ENCODE measurements around the gene KCTD3.

The KCTD3 gene

DNA sequence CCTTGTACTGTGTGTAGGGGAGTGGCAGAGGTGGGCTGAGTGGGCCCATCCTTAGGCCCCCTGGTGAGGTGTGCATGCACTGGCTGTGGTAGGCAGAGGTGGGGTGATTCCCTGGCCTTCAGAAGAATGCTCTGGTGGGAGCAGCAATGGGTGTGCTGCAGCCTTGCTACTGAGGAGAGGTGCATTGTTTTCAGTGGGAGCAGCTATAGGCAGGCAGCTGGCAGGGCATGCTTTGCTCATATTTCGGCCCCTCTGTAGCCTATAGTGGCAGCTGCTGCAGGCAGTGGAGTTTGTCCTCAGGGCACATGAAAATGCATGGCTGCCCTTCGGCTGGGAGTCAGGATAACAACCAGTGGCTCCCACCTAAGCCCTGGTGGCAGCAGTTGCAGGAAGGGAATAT is 10.1 kb upstream of the KCTD3 start:
- DNase-seq (ENCODE audit: low read depth in 2 of 2), result no peak

DNA sequence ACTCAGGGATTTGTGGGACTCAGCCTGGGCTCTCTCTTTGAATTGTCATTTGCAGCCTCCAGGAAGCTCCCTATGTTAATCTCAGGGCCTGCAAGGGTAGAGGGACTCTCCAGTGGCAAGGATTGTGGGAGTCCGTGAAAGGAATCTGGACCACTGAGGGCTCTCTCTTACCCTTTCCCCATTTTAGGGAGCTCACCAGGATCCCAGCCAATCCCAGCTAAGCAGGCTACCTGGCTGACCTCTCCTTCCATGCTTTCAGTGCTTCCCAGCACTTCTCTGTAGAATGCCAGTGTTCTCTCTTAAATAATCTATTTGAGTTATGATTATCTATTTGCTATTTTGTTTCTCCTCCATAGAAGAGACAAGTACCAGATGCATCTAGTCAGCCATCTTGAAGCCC is 9.6 kb upstream of the KCTD3 start:
- DNase-seq (ENCODE audit: low read depth in 2 of 2), result no peak

- no peak for DNase-seq (ENCODE audit: low read depth in 2 of 2)
Observed at GRCh38 chr1:215557992-215558626, 9.0 kb upstream of the KCTD3 start.

- DNase-seq (ENCODE audit: low read depth in 2 of 2), result peak in 1 of 2 donors; percentile 10
Observed at GRCh38 chr1:215567491-215568298, 591 bp downstream of the KCTD3 start.

DNA sequence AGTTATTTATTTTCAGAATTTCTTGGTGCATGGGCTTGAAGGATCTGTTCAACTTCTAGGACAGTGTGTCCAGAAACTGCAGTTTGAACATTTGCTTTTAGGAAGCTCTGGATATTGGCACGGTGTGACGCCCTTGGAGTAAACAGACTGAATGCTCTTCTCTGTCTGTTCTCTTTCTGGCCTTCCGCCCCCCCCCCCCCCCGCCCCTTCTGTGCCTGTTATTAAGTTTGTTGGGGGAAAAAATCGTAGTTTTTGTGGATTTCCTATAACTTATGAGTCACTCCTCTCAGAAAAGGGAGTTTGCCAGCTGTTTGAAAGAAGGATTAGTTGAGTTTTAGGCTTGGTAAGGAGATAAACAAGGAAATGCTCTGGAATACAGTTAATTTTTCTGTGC is 1.2 kb downstream of the KCTD3 start:
- no peak for DNase-seq (ENCODE audit: low read depth in 2 of 2)

GRCh38 chr1:215569986-215570824 is 3.1 kb downstream of the KCTD3 start:
- no peak for DNase-seq (ENCODE audit: low read depth in 2 of 2)

- DNase-seq (ENCODE audit: low read depth in 2 of 2), result no peak
Observed at GRCh38 chr1:215581896-215582295, 14.8 kb downstream of the KCTD3 start.

DNA sequence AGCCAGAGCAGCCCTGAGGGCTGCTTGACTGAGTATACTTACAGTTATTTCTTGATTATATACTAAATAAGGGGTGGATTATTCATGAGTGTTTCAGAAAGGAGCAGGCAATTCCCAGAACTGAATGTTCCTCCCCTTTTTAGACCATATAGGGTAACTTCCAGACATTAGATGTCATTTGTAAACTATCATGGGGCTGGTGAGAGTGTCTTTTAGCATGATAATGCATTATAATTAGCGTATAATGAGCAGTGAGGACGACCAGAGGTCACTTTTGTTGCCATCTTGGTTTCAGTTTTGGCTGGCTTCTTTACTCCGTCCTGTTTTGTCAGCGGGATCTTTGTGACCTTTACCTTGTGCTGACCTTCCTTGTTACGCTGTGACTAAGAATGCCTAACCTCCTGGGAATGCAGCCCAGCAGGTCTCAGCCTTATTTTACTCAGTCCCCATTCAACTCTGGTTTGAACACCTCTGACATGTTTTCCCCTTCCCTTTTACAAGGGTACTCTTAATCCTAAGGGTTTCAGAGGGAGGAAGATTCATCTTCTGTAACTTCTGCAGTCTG is 16.2 kb downstream of the KCTD3 start:
- DNase-seq (ENCODE audit: low read depth in 2 of 2), result no peak

DNA sequence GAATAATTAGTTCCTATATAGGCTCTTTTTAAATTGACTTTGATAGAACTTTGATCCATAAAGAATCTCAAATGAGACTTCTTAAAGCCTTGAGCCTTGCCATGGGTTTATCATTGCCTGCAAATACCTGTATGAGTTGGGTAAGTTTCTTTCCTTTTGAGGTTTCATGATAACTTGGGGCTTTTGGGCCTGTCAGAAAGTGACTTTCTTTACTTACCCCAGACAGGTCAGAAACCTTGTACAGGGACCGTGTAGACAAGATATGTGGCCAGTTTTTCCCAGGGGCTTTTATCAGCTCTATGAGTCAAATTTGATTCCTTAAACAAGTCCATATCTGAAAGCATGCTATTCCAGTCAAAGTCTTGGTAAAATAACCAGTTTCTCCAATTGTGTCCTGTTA is 17.3 kb downstream of the KCTD3 start:
- no peak for DNase-seq (ENCODE audit: low read depth in 2 of 2)

DNA sequence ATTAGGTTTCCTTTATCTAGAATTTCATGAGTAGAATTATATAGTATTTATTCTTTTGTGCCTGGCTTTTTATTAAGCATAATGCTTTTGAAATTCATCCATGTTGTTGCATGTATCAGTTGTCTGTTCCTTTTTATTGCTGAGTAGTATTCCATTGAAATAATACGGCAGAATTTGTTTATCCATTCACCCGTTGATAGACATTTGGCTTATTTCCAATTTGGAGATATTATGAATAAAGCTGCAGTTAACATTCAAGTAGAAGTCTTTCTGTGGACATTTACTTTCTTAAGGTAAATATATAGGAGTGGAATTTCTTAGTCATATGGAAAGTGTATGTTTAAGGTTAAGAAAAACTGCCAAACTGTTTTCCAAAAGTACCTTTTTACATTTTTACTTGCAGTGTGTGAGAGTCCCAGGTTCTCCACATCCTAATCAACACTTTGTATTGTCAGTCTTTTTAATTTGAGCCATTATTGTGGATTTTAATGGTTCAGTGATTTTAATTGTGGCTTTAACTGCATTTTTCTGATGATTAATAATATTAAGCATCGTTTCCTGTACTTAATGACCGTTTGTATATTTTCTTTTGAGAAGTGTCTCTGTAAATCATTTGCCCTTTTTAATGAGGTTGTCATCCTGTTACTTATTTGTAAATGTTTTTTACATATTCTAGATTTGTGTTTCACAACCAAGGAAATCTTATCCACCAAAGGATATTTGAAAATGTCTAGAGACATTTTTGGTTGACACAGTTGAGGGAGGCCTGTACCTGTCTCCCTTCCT is 22.7 kb downstream of the KCTD3 start:
- no peak for DNase-seq (ENCODE audit: low read depth in 2 of 2)

DNA sequence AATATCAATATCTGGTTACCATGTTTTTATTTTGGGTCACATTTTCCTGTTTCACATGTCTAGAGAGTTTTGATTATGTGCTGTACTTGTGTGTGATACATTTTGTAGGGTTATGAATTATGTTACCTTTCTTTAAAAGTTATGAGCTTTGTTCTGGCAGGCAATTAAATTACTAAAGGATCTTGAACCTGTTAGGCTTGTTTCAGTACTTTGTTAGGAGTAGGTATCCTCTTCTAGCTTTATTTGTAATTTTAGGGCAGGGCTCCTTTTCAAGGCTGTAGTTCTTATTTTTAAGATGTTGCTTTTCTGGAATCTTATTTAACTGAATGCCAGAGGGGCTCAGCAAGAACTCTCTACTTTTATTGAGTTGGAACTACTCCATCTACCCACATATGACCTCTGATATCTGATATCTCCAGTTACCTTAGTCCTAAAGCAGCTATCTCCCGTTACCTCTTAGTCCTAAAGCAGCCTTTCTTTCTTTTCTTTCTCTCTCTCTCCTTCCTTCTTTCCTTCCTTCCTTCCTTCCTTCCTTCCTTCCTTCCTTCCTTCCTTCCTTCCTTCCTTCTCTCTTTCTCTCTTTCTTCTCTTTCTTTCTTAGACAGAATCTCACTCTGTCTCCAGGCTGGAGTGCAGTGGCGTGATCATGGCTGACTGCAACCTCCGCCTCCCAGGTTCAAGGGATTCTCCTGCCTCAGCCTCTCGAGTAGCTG is 23.8 kb downstream of the KCTD3 start:
- DNase-seq (ENCODE audit: low read depth in 2 of 2), result no peak

DNA sequence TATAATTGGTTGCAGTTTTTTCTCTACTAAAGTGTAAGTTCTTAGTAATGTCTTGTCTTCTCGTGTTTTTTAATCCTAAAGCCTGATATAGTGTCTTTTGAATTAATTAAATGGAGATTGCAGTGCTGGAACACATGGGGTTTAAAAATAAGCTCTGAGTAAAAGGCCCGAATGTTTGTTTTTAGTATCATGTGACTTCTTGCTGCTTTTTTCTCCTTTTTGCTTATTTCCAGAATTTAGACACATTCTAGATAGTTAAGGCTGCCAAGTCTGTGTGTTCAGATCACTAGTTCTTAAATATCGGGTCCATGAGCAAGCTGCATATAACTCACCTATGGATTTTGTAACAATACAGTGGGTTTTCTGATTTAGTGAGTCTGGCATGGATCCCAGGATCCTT is 27.5 kb downstream of the KCTD3 start:
- no peak for DNase-seq (ENCODE audit: low read depth in 2 of 2)

- DNase-seq (ENCODE audit: low read depth in 2 of 2), result no peak
Observed at GRCh38 chr1:215595231-215595630, 28.1 kb downstream of the KCTD3 start.

- DNase-seq (ENCODE audit: low read depth in 2 of 2), result no peak
Observed at GRCh38 chr1:215597961-215598360, 30.9 kb downstream of the KCTD3 start.

- DNase-seq (ENCODE audit: low read depth in 2 of 2), result no peak
Observed at GRCh38 chr1:215599418-215600074, 32.4 kb downstream of the KCTD3 start.

GRCh38 chr1:215600258-215600792 is 33.2 kb downstream of the KCTD3 start:
- DNase-seq (ENCODE audit: low read depth in 2 of 2), result no peak

DNA sequence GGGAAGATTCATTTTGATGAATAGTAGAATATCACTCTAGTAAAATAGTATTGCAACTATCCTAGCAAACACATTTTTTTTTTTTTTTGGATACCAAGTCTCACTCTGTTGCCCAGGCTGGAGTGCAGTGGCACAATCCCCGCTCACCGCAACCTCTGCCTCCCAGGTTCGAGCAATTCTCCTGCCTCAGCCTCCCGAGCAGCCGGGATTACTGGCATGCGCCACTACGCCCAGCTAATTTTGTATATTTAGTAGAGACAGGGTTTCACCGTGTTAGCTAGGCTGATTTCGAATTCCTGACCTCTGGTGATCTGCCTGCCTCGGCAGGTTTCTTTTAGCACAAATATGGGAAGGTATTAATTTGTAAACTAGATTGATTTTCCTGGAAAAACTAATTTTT is 33.8 kb downstream of the KCTD3 start:
- no peak for DNase-seq (ENCODE audit: low read depth in 2 of 2)

DNA sequence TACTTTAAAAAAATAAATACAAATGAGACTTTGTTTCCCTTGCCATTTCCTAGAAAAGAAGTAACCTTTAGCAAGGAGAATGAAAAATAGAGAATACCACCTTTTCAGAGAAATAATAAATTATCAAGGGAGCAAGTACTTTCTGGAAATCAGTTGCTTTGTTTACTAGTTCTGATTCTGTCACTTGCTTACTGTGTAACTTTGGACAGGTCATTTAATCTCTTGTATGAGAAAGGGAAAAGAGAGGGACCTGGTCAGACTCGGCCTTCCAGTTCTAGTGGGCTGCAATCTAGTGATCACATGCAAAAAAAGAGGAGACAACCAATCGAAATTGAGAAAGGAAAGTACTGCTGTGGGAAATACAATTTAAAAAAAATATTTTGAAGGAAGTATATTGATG is 34.2 kb downstream of the KCTD3 start:
- DNase-seq (ENCODE audit: low read depth in 2 of 2), result no peak

- DNase-seq (ENCODE audit: low read depth in 2 of 2), result no peak
Observed at GRCh38 chr1:215603319-215603718, 36.2 kb downstream of the KCTD3 start.

DNA sequence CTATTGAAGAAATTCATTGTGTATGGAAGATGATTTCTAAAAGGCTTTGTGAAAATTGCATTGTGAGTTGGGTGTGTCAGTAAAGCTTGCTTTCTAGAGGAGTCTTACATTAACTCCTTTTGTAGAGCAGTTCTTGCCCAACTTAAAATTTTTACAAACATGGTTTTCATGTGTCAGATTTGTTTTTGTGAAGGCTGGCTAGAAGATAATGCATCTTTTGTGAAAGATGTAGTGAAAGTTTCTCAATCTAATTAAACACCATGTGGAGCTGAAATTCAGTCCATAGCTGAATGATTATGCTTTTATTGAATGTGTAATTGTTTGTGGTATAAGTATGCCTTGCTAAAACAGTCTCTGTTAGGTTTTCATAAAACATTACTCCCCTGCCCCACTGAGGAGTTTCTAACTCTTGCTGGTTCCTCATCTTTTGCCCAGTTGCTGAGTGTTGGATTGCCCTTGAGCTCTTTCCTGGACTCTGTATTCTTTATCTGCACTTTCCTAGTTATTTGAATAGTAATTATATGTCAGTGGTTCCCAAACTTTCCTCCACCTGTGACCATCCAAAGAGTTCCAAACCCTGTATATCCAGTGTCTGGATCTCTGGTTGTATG is 38.0 kb downstream of the KCTD3 start:
- DNase-seq (ENCODE audit: low read depth in 2 of 2), result no peak

Data from stimulated activated CD8-positive, alpha-beta memory T cell treated with anti-CD3 and anti-CD28 coated beads, Interleukin-7, amount 100 ng/mL, for 4 hours (primary cell).